Panc1 (cell line): ENCODE measurements around the gene SPATA46. TPM values are rescaled to one million over a fixed set of nuclear protein-coding genes. Genes with fewer than 3 reads are reported as not detected.

Experiments
- ATAC-seq: fragments of 200-7000 bp; cut with Tn5 transposase; 2 replicates; pipeline ENCODE4 v1.9.1; 2020; ENCODE audit warnings: mild to moderate bottlenecking, moderate library complexity
- BruUV-seq: library from RNA; stranded (reverse); fragments of 400-500 nt; replicated peaks from 2 replicates; lab custom pipeline; 2021; lab: Mats Ljungman, UMichigan
- CTCF ChIA-PET: fragments of 300-600 bp; sonication (Branson Sonifier 250); formaldehyde crosslinking; loops from one replicate; lab custom pipeline; 2022; ENCODE audit warnings: antibody characterized with exemption; lab: Charles Lee
- POLR2A ChIA-PET: fragments of 300-600 bp; sonication (Branson Sonifier 250); formaldehyde crosslinking; loops from one replicate; lab custom pipeline; 2022; ENCODE audit warnings: antibody characterized with exemption; lab: Charles Lee
- DNase-seq: peaks from one replicate; pipeline ENCODE4 v3.0.0-alpha.2; 2010; ENCODE audit warnings: low read depth, low spot score
- H3K27ac ChIP-seq: 2 replicates; pipeline ENCODE4 v1.5.1; 2011; ENCODE audit warnings: mild to moderate bottlenecking, low read length, inconsistent platforms
- H3K27me3 ChIP-seq: fragments of 200-500 bp; sonication (Bioruptor generic); 2 replicates; pipeline ENCODE4 v1.6.0; 2014; ENCODE audit warnings: low read length, inconsistent platforms; ENCODE audit not compliant: control insufficient read depth, insufficient read depth
- H3K36me3 ChIP-seq: fragments of 200-500 bp; sonication (Bioruptor generic); 2 replicates; pipeline ENCODE4 v1.5.1; 2014; ENCODE audit warnings: inconsistent platforms, mild to moderate bottlenecking, low read length, moderate library complexity; ENCODE audit not compliant: control insufficient read depth, insufficient read depth
- H3K4me1 ChIP-seq: 2 replicates; pipeline ENCODE4 v1.5.1; 2011; ENCODE audit warnings: inconsistent platforms, mild to moderate bottlenecking, low read length, moderate library complexity; ENCODE audit not compliant: control insufficient read depth, insufficient read depth
- H3K4me3 ChIP-seq, 2 experiments: 2 replicates each; pipeline ENCODE4 v1.5.1; 2011 to 2012; ENCODE audit warnings: low read depth in 2 of 2, low read length in 2 of 2, mild to moderate bottlenecking in 2 of 2, inconsistent platforms in 1 of 2, moderate library complexity in 1 of 2
- H3K9me3 ChIP-seq: fragments of 200-500 bp; sonication (Bioruptor generic); 2 replicates; pipeline ENCODE4 v1.5.1; 2014; ENCODE audit warnings: low read depth, mild to moderate bottlenecking, inconsistent platforms, low read length, moderate library complexity; ENCODE audit not compliant: control insufficient read depth, insufficient read depth
- CTCF ChIP-seq: fragments of 450-650 bp; IDR thresholded peaks from 2 replicates; pipeline ENCODE4 v1.5.1; 2017; ENCODE audit warnings: mild to moderate bottlenecking
- POLR2AphosphoS5 ChIP-seq: IDR thresholded peaks from 2 replicates; pipeline ENCODE4 v1.6.1; 2012; ENCODE audit warnings: mild to moderate bottlenecking, low read depth, low read length, moderate library complexity
- REST ChIP-seq, 2 experiments: IDR thresholded peaks; 2 replicates each; pipeline ENCODE4 v1.6.1; 2011 to 2012; ENCODE audit warnings: low read depth in 2 of 2, control low read depth in 1 of 2, low read length in 1 of 2, mild to moderate bottlenecking in 1 of 2, moderate library complexity in 1 of 2; ENCODE audit not compliant: insufficient read depth in 1 of 2
- SIN3A ChIP-seq: IDR thresholded peaks from 2 replicates; pipeline ENCODE4 v1.6.1; 2012; ENCODE audit warnings: low read depth, mild to moderate bottlenecking, low read length, moderate library complexity, borderline replicate concordance; ENCODE audit not compliant: insufficient read depth
- TCF7L2 ChIP-seq: IDR thresholded peaks from 2 replicates; pipeline ENCODE4 v1.6.1; 2011; ENCODE audit warnings: mild to moderate bottlenecking, low read depth, low read length, inconsistent platforms
- in situ Hi-C: cut with HindIII; loops from 2 replicates; pipeline ENCODE4 v1.10.0; 2016; ENCODE audit warnings: low sequenced_read_pairs, low pct_unique_long_range_greater_than_20kb
- intact Hi-C: fragments of 100-400 bp; cut with micrococcal nuclease; formaldehyde crosslinking; loops from one replicate; pipeline ENCODE4 v1.10.0; 2022; ENCODE audit not compliant: unreplicated experiment
- total RNA-seq: library from RNA; stranded (reverse); gene quantifications from one replicate; pipeline ENCODE4 v1.2.1, GENCODE V29; 2021; ENCODE audit not compliant: unreplicated experiment

The SPATA46 gene
- total RNA-seq, 1 experiment from 2014 or later, result not detected

DNA sequence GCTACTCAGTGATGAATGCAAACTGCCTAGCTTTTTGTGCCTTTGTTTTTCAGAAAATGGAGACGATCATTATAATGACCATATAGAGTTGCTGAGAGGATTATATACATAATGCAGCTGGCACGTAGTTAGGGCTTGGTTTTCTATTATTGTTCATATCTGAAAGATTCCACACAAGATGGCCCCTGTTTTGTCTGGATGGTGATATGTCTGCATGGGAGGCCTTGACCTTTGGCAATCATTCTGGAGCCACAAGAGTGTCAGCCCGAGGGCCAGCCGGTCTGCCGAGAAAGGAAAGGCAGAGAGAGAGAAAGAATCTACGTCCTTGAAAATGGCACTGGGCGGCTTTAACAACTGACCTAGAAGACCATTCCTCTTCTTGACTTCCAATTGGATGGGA is 41.0 kb upstream of the SPATA46 start:
- DNase-seq, result no peak
- in situ Hi-C loops (no loop called here), intact Hi-C loops (no loop called here)
- ChIA-PET CTCF (no interaction called here), POLR2A (no interaction called here)
- no TSS peak for BruUV-seq
- Histone ChIP-seq H3K4me1 (no peaks in the 10 kb centered on the region), H3K4me3 (no peak overlapping the region), H3K27ac (no peak overlapping the region), H3K27me3 (no peaks in the 10 kb centered on the region), H3K36me3 (no peaks in the 10 kb centered on the region), H3K9me3 (no peaks in the 10 kb centered on the region)
- ATAC-seq, result no peak
- no peak for TF ChIP-seq POLR2AphosphoS5
- no peak for TF ChIP-seq SIN3A
- no peak for TF ChIP-seq CTCF

DNA sequence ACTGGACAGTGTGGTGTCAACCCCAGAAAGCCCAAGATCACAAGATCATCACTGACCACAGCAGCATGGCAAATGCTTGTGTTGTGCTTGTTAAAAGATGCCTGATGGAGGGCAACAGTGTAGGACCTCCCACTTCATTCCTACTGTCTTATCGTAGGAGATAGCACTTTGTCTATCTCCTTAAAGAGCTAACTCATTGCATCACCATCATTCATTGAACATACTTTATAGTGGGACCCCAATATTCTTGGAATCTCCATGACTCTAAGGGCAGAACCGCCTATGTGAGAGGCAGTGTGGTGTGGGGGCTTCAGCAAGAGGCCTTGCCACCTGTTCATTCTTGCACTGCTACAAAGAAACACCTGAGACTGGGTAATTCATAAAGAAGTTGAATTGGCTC is 40.3 kb upstream of the SPATA46 start:
- TF ChIP-seq REST (IDR thresholded peaks at IDR 0.05; ENCODE audit: insufficient read depth in 1 of 2, low read depth in 2 of 2, low read length in 1 of 2) (no peak), CTCF (no peak), POLR2AphosphoS5 (no peak), SIN3A (no peak), TCF7L2 (no peak)
- intact Hi-C loops (no loop called here), in situ Hi-C loops (no loop called here)
- ATAC-seq (no peak), DNase-seq (no peak)
- H3K9me3 ChIP-seq, result no peaks in the 10 kb centered on the region
- H3K27me3 ChIP-seq, result no peaks in the 10 kb centered on the region
- no peak overlapping the region for H3K27ac ChIP-seq
- no peak overlapping the region for H3K4me3 ChIP-seq
- H3K36me3 ChIP-seq, result no peaks in the 10 kb centered on the region
- ChIA-PET POLR2A (no interaction called here), CTCF (no interaction called here)
- H3K4me1 ChIP-seq, result no peaks in the 10 kb centered on the region
- BruUV-seq, result no TSS peak
